GM12892 (cell line): Measurements from ENCODE around the gene OSBPL8.

Source experiments
- POLR2AphosphoS5 ChIP-seq: IDR thresholded peaks from 2 replicates; pipeline ENCODE4 v1.6.1; 2011; ENCODE audit warnings: low read depth, low read length, control low read depth
- TAF1 ChIP-seq: IDR thresholded peaks from 2 replicates; pipeline ENCODE4 v1.6.1; 2011; ENCODE audit warnings: low read depth, mild to moderate bottlenecking, control low read depth, low read length, borderline replicate concordance

GRCh38 chr12:76470028-76470939, 89.3 kb downstream of the OSBPL8 start:
- TF ChIP-seq TAF1 (no peak), POLR2AphosphoS5 (no peak)
